ENCODE data around the gene RAPGEF2. TPM values are rescaled to one million over a fixed set of nuclear protein-coding genes. Genes with fewer than 3 reads are reported as not detected.

Gene RAPGEF2
- total and polyA plus RNA-seq, 10 of the 15 experiments (the other 5 are each of a cell fraction or from before 2014, with no cell fraction given): 0.31 to 24.0 (median 2.9) TPM

GRCh38 chr4:159097144-159097543 lies 5.7 kb upstream of the RAPGEF2 start:
- no peak overlapping the region for H3K4me2 ChIP-seq (ENCODE audit: control insufficient read depth, insufficient read depth)
- TF ChIP-seq BCL3 (IDR thresholded peaks at IDR 0.05; ENCODE audit: borderline replicate concordance, insufficient read depth, low read depth, low read length, poor library complexity, severe bottlenecking) (no peak), HDAC2 (IDR thresholded peaks at IDR 0.05) (no peak), JUNB (IDR thresholded peaks at IDR 0.05) (no peak), HDAC6 (IDR thresholded peaks at IDR 0.05; ENCODE audit: unreplicated experiment) (no peak), RAD51 (IDR thresholded peaks at IDR 0.05) (no peak), GATAD2B (conservative IDR thresholded peaks at IDR 0.05; ENCODE audit: low read depth) (no peak), TBL1XR1 (IDR thresholded peaks at IDR 0.05; ENCODE audit: low read depth, low read length) (no peak), BCLAF1 (IDR thresholded peaks at IDR 0.05) (no peak), MTA2 (IDR thresholded peaks at IDR 0.05; ENCODE audit: low read depth) (no peak), YBX1 (IDR thresholded peaks at IDR 0.05) (no peak), ETV6 (conservative IDR thresholded peaks at IDR 0.05 in 1 of 2, IDR thresholded peaks at IDR 0.05 in 1 of 2; ENCODE audit: borderline replicate concordance in 1 of 2, low read depth in 1 of 2) (no peak), ZZZ3 (IDR thresholded peaks at IDR 0.05; ENCODE audit: control insufficient read depth, insufficient read length, low read depth) (no peak), NR2C1 (IDR thresholded peaks at IDR 0.05) (no peak), CBX5 (IDR thresholded peaks at IDR 0.05; ENCODE audit: low read depth) (no peak), CBX3 (IDR thresholded peaks at IDR 0.05; ENCODE audit: borderline replicate concordance, low read depth) (no peak)
- no peaks in the 10 kb centered on the region for H3K27me3 ChIP-seq (replicated peaks in 1 of 2; ENCODE audit: control insufficient read depth in 2 of 2, insufficient read depth in 2 of 2, low read length in 1 of 2)
- DNase-seq (ENCODE audit: low read depth, low spot score) (no peak), FAIRE-seq (no peak), ATAC-seq (no peak)
- no peak overlapping the region for H3K9ac ChIP-seq (ENCODE audit: control insufficient read depth, insufficient read depth, low read length)
- no peaks in the 10 kb centered on the region for H3K9me3 ChIP-seq (replicated peaks; ENCODE audit: control insufficient read depth, insufficient read depth, low read length)
- no peaks in the 10 kb centered on the region for H4K20me1 ChIP-seq (ENCODE audit: control insufficient read depth, insufficient read depth)
- intact Hi-C loops (cut with micrococcal nuclease; ENCODE audit: unreplicated experiment) (no loop called here), in situ Hi-C loops (cut with MboI) (no loop called here)
- WGBS (ENCODE audit: insufficient coverage, insufficient replicate concordance, low lambda C conversion rate, missing lambda C conversion rate): 75% methylated on average over 1 of the region's 1 CpG
- H3K4me1 ChIP-seq (ENCODE audit: control insufficient read depth, insufficient read depth, low read length): peaks cover 11% of the 10 kb centered on the region
- no peaks in the 10 kb centered on the region for H3K79me2 ChIP-seq (ENCODE audit: control insufficient read depth, insufficient read depth, low read length)
- H2AFZ ChIP-seq (ENCODE audit: control insufficient read depth, low read depth, low read length): no peak overlapping the region
- no peak overlapping the region for H3K4me3 ChIP-seq
- ChIA-PET RAD21 (ENCODE audit: unreplicated experiment) (interaction anchor here (1.1 to 1.6 kb wide), 2 partner anchors 9 to 11 kb away, joined by 3 read pairs; no protein-coding TSS in a partner anchor), SMC1A (ENCODE audit: uncharacterized antibody, unreplicated experiment) (interaction anchor here (0.9 to 1.1 kb wide), 3 partner anchors 10 to 45 kb away, joined by 3 read pairs; no protein-coding TSS in a partner anchor), POLR2A (no interaction called here), CTCF (interaction anchor here (1.4 to 1.6 kb wide), 3 partner anchors 9 to 56 kb away, joined by 4 to 5 read pairs (median 4); no protein-coding TSS in a partner anchor)
- H3K36me3 ChIP-seq (ENCODE audit: control insufficient read depth in 2 of 2, insufficient read depth in 2 of 2, low read length in 1 of 2): no peaks in the 10 kb centered on the region
- no peak overlapping the region for H3K27ac ChIP-seq (ENCODE audit: control insufficient read depth, insufficient read depth)
- BruUV-seq (replicated peaks): no TSS peak
